HG03108 (cell line): ENCODE data around the gene B4GALT3.

ENCODE experiments used
- ATAC-seq: cut with Tn5 transposase; IDR thresholded peaks from one replicate; pipeline ENCODE4 v1.9.1; 2021; ENCODE audit warnings: moderate library complexity; ENCODE audit not compliant: unreplicated experiment

B4GALT3 gene

DNA sequence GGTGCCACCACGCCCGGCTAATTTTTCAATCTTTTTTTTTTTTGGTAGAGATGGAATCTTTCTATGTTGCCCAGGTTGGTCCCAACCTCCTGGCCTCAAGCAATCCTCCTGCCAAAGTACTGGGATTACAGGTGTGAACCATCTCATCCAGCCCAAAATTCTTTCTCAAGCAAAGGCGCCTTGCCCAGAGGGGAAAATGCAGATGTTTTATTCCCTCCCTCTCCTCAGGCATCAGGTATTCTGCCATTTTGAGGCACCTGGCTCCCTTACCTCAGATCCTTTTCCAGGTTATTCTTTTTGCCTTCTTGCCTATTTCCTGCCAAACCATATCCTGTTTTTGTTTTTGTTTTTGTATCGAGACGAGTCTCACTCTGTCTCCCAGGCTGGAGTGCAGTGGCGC is 11.1 kb upstream of the B4GALT3 start:
- ATAC-seq, result no peak

DNA sequence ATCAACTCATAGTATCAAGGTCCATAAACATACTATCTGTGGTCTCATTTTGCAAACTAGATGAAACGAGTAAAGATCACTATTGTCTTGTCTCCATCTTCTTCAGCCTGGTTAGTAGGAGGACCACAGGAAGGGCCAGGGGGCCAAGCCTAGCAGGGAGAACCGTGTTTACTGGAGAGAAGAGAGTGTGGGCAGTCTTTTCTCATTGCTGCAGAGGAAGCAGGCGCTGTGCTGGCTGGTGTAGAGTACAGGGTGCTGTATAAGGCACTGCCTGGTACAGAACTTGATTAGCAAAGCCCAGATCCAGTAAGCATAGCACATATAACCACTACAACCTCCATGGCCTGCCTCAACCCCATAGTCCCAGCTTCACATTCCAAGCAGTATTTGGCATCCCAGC is 10.0 kb upstream of the B4GALT3 start:
- ATAC-seq, result no peak

DNA sequence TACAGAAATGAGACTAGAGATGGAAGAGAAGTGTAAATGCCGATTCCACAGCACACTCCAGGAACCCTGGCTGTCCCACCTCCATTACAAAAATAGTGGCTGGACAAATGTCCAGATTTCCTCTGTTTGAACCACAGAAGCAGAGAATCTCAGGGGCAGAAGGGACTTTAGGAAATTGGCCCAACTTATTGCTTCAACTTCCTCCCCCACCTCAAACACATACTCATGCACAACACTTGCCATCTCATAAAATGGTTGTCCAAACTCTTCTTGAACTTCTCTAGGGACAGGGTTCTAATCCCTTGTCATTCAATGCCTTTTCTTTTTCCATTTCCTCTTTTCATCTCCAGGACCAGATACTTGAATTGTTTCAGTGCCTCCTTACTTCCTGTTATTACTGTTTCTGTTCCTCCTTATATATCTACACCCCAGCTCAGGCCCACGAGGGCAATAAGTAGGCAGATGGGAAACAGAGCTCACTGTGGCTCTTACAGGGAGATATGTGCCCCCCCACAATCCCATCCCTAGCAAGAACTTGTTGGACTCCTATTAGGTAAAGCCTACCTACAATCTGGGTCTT is 8.5 kb upstream of the B4GALT3 start:
- peak; percentile 27 for ATAC-seq

DNA sequence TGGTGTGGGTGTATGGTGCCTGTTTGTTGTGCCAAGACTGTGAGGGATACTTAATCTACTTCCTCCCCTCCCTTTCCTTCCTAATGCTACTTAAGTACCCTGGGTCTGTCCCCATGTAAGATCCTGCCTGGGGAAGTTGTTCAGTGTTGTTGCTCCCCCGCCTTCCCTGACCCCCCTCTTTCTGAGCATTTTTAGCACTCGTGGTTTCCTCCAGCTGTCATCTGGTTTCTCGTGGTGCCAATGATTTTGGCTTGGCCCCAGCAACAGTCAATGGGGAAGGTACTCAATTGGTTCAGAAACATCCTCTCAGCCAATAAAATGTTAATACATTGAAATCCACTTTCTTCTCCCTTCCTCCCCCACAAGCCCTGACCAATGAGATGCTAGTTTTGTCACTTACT is 8.0 kb upstream of the B4GALT3 start:
- peak; percentile 60 for ATAC-seq

DNA sequence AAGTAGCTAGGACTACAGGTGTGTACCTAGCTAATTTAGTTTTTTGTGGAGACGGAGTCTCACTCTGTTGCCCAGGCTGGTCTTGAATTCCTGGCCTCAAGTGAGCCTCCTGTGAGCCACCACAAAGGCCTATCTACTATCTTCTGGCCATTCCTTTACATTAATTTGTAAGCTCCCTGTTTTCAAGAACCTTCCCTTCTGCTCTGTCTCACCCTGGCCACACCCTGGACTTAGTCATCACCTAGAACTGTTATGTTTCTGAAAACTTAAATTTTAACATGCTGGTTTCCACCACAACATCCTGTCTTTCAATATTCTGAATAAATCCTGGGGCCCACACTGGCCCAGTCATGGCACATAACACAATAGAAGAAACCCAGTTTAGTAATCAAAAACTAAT is 4.9 kb upstream of the B4GALT3 start:
- peak; percentile 52 for ATAC-seq

DNA sequence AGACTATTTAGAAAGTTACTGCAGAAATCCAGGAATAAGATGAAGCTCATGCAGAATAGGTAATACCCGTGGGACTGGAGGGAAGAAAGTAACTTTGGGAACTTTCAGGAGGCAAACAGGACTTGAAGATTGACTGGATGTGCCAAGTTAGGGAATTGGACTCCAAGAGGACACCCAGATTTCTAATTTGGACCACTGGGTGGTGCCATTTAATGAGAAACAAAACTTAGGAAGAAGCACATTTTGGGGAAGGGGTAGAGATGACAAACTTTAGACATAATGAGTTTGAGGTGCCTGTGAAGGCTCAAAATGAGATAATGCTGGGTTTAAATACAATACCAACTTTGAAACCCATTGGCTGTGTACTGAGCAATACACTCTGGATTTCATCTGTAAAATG is 3.3 kb upstream of the B4GALT3 start:
- ATAC-seq, result no peak

DNA sequence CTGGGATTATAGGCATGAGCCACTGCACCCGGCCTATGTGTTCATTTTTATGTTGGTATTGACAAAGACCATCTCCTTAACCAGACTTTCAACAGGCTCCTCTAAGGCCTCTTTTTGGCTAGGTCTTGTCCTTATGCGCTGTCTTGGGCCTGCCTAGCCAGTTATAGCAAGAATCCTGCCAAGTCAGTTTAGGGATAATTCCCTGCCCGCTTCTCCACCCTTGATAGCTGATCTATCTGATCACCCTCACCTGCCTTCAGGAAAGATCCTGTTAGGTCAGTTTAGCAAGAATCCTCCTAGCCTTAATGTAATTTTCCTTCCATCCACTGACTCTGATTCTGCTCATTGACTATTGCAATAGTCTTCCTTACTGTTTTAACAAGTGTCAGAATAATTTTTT is 2.4 kb upstream of the B4GALT3 start:
- ATAC-seq, result no peak

DNA sequence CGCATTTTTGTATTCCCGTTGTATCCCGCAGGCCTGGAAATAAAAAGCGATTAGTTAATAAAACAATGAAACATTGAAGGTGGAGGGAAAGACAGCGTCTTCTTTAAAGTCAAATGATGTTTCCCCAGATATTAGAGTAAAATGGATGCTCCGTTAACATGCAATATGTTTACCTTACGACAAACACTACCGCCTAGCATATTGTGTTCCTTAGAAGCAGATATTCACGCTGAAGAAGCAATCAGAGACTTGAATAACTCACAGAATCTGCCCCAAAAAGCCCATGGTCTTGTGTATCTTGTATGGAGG is 583 bp upstream of the B4GALT3 start:
- ATAC-seq, result no peak

DNA sequence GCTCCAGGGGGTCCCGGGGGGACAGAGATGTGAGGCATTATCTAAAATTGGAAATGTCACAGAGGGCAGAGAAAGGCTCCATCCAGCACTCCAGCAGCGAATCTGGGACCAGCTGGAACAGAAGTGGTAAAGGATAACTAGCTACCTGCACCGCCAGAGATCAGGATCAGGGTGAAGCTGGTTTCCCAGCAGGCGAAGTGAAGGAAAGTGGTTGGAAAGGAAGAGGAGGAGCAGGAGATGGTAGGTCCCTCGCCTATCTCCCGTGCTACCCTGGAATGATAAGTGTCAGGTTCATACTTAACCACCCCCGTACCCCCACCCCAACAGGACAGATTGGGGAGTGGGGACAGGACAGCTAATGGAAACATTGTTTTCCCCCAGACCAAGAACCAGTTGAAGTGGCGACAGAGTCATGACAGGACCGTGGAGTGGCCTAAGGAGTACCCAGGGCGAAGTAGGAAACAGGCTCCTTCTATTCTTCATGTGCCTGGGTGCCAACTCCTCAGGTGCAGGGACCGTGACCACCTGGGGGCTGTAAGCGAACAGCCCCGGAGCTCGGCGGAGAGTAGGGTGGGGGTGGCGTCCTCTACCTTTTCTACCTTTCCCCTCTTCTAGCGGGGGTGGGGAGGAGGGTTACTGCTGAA is 717 bp downstream of the B4GALT3 start:
- ATAC-seq, result no peak

DNA sequence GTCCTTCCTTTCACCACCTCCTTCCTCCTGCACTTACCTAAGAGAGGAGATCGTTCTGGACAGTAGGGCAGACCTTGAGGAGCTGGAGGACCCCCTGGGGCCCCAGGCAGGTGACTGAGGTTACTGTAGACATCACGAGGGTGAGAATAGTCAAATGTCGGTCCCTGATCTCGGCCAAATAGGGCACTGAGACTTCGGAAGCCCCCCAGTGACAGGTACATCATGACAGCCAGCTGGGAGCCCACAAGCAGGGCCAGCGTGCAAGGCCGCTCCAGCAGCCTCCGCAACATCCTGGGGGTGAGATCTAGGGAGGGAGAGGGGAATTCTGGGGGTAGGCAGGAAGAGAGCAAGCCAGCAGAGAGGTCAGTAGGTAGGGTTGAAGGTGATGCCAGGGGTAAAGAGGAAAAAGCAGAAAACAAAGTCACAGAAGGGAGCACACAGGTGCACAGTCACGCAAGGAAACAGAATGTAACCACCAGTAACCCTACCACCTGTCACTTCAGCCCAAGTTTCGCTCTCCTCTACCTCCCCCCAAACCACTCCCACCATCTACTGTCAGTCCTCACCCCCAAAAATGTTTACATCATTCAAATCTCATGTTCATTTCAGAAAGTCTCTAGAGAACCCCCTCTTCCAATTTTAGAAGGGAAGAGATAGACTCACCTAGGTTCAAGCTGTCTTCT is 1.4 kb downstream of the B4GALT3 start:
- ATAC-seq, result no peak

DNA sequence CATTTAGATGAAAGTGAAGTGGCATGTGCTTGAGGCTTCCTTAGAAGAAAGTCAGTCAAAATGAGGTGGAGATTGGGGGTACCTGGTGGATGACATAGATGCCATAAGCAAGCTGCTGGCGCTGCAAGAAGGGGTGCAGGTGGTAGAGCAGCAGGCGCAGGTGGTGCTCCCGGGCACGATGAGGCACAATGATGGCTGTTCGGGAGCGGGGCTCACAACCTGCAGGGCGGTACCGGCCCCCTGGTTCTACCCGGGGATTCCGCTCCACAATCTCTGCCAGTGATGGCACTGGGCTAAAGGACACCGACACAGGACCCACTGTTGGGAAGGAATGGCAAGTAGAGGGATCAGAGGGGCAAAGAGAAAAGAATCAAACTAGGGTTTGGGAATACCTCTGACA is 2.4 kb downstream of the B4GALT3 start:
- ATAC-seq, result no peak

DNA sequence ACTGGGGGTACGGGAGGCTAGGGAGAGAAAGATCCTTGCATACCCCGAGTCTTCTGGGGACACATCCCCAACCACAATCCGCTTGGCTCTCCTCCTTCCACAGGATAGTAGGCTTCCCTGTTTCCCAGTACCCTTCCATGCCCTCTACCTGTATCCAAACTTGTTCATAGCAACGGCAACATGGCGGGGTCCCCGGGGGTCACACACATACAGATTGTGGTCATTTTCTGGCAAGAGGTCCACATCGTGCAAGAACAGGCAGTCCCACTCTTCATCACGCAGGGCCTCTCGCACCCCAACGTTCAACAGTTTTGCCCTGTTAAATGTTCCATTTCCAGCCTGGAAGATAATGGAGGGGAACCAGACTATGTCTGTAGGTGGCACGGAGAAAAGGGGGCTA is 3.6 kb downstream of the B4GALT3 start:
- ATAC-seq, result no peak

DNA sequence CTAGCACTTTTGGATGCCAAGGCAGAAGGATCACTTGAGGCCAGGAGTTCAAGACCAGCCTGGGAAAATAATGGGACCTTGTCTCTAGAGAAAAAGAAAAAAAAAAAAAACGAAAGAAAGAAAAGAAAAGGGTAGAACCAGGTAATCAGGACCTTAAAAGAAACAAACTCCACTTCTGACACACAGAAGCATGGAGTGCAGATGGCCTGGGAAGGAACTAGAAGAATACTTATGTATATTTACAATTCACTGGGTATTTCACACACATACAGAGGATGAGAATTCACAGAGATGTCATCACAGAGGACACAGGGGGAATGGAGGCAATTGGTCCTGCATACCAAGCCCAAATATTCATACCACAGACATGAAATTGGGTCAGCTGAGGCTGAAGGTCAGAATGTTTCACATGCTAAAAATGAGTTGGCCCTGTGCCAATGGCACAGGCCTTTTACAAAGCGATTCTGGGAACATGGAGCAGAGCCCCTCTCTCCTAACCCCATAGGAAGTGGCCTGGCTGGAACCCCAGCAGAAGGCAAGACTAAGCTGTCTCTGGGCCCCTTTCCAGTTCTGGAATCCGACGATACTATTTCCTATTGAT is 4.4 kb downstream of the B4GALT3 start:
- no peak for ATAC-seq

DNA sequence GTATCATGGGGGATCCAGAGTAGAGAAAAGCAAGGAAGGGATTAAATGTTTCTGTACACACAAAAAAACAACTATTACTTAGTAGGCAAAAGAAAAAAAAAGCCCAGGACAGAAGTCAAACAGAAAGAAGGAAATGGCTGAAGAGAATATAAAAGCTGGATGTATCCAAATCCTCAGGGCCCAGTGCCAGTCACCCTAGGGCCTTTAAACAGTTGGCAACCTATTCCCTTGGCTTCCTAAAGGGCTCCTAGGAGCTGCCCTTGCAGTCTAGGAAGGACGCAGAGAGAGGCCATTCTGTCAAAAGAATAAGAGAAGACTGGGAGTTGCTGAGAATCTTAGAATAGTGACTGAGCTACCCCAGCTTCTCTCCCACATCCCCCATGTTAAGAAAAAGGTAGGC is 5.0 kb downstream of the B4GALT3 start:
- no peak for ATAC-seq

DNA sequence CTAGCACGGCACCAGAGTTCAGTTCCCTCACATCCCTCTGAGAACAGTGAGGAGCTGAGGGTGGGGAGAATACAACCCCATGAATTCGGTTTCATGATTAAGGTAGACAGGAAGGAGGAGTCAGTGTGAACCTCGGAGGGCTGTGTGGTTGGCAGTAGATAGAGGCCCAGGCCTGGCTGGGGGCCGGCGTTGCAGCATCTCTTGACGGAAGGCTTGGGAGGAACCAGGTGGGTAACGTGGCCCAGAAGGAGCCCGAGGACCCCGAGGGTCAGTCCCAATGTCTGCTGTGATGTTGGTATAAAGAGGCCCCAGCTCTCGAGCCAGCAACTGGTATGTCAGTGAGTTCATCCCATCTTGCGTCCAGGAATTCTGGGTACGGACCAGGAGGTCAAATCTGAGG is 5.6 kb downstream of the B4GALT3 start:
- no peak for ATAC-seq

DNA sequence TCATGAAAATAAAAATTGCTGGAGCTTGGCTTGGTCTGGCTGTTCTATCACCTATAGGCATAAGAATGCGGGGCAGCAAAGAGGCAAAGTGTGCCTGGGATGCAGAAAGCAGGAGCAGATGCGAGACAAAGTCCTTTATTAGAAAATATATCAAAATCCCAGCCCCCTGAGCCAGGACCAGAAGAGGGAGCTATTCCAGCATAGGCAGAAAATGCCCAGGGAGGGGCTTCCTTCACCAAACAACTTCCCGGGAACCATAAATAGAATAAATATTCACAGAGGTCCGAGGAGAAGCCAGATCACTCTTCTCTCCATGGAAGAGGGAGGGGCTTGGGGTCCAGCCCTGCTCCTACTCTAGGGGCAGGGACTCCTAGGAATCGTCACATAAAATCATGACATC is 6.1 kb downstream of the B4GALT3 start:
- ATAC-seq, result no peak

DNA sequence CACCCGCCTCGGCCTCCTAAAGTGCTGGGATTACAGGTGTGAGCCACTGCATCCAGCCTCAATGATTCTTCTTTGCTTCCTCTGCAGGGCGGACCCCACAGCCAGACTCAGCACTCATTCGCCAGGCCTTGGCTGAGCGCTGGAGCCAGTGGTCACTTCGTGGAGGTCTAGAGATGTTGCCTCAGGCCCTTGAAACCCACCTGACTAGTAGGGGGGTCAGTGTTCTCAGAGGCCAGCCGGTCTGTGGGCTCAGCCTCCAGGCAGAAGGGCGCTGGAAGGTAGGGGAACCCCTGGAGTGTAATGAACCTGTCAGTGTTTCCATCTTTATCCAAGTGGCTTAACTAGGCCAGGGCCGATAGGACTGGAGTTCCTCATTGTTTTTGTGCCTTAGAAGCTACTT is 8.4 kb downstream of the B4GALT3 start:
- no peak for ATAC-seq

DNA sequence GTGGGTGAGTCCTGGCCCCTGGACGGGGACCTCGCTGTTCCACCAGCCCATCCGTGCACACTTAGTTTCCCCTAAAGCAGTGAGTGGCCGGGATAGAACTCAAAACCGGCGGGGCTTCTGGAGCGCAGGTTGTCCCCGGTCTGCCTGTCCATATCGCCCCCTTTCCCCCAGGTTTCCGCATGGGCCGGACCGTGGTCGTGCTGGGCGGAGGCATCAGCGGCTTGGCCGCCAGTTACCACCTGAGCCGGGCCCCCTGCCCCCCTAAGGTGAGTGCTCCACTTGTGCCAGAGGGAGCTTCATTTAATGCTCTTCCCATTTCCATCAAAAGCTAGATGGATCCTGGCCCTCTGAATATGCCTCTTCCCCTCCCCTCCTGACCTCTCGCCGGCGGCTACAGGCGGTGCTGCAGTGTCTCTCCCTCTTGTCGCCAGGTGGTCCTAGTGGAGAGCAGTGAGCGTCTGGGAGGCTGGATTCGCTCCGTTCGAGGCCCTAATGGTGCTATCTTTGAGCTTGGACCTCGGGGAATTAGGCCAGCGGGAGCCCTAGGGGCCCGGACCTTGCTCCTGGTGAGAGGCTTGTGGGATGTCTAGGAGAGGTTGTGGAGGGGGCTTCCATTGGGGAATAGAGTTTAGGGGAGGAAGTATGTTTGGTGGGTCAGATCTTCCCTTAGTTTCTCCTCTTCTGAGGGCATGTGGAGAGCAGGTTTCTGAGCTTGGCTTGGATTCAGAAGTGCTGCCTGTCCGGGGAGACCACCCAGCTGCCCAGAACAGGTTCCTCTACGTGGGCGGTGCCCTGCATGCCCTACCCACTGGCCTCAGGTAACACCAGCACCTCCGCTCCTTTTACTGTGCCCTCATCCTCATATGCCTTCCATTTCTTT is 10.4 kb downstream of the B4GALT3 start:
- ATAC-seq, result no peak

DNA sequence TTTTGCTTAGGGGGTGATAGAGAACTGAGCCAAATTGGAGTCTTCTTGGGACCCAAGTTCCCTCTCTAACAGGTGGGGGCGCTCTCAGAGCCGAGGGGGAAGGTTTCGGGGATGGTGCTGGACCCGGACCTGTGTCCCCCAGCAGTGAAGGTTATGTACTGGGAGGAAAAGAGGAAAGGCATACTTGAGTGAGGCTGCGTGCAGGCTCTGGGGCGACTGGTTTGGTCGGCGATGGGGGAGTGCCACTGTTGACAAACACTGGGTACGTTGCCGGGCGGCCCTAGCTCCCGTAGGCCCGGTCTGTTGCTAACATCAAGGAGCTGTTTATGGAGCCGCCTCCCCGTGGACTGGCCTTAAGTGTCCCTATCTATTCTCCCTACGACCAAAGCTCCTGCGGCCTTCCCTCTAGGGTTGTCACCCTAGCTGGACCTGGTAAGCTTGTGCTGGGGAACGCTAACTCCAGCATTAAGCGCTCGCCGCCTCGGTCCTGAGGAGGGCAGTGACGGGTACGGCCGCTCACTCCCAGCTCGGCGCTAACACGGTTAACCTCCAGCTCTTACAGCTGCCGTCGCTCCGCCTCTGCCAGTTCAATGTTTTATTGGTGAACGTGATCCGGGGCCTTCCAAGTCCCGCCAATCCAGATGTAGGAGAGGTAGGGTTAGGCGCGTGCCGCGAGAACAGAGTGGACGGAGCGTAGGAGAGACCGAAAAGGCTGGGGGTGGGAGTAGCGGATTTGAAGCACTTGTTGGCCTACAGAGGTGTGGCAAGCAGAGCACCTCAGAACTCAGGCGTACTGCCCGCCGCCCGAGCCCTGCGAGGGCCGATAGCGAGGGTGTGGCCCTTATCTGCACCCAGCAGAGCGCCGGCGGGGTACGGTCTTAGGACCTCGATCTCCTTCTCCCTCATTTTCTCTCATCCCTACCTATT is 11.3 kb downstream of the B4GALT3 start, which contains the start of gene PPOX:
TSS of gene PPOX (plus strand) at position 685 of the 927 bp plus-strand sequence. CDS start 422 bp downstream, outside the sequence.
- peak; percentile 93 for ATAC-seq

DNA sequence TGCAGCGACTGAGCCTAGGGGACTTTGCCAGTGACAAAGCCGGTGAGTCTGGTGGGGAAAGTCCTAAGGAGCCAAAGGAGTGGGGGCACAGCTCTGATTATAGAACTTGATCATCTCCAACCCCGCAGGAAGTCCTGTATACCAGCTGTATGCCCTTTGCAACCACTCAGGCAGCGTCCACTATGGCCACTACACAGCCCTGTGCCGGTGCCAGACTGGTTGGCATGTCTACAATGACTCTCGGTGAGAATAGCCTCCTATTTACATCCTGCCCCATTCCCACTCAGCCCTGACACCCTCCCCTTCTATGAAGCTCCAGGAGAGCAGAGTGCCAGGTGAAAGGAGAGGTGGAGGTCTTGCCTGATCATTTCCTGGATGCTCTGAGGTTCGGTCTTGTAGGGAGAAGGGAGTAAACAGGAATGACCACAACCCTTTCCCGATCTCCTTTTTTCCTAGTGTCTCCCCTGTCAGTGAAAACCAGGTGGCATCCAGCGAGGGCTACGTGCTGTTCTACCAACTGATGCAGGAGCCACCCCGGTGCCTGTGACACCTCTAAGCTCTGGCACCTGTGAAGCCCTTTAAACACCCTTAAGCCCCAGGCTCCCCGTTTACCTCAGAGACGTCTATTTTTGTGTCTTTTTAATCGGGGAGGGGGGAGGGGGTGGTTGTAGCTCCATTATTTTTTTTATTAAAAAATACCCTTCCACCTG is 12.3 kb downstream of the B4GALT3 start:
- no peak for ATAC-seq
